TTC549 (cell line): ENCODE data around the gene CYTH4.

Experiments used
- FAIRE-seq: peaks from 2 replicates; lab custom pipeline; 2012; peaks lifted over from hg19 to GRCh38; lab: Jason Lieb, UNC

Gene CYTH4

GRCh38 chr22:37349043-37349814 is 66.9 kb downstream of the CYTH4 start:
- no peak for FAIRE-seq

DNA sequence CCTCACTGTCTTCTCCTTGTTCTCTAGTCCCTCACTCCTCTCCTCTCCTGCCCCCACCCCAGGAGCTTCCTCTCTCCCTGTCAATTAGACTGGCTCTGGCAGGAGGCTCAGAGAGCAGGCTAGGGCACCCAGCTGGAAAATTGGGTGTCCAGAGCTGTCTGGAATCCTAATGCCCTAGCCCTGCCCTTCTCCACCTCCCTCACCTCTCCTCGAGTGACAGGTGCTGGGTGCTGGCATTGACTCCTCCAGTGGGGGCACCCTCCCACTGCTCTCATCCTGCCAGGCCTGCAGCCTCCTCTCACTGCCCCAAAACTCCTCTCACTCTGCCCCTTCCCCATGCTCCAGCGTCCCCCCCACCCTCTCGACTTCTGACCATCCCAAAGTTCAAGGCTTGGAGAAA is 68.9 kb downstream of the CYTH4 start:
- FAIRE-seq: no peak

GRCh38 chr22:37352481-37352880 is 70.2 kb downstream of the CYTH4 start:
- FAIRE-seq: no peak

DNA sequence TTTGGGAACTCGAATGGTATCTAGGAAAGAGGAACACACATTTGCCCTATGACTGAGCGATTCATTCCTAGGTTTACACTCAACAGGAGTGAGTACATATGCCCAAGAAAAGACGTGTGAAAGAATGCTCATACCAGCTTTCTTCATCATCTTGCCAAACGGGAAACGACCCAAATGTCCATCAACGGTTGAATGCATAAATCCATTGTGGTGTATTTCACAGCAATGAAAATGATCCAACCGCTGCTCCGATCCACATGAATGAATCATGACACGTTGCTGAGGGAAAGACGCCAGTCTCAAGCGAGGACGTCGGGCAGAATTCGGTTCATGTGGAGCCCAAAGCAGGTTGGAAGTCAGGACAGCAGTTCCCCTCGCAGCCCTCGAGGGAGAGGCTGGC is 71.5 kb downstream of the CYTH4 start:
- no peak for FAIRE-seq

DNA sequence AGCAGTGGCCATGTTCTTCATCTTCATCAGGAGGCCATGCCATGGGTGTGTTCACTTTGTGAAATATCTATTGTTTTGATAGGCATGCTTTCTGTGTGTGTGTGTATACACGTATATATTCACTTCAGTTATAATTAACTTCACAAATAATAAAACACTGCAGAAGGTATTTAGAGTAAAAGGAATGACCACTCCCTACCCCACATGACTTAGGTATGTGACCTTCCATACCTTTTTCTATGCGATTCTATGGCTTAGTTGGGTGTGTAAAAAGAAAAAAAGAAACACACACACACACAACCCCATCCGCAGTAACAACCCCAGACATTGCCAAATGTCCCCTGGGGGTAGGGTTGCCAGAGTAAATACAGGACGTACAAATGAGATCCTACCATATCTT is 72.0 kb downstream of the CYTH4 start:
- FAIRE-seq: no peak

DNA sequence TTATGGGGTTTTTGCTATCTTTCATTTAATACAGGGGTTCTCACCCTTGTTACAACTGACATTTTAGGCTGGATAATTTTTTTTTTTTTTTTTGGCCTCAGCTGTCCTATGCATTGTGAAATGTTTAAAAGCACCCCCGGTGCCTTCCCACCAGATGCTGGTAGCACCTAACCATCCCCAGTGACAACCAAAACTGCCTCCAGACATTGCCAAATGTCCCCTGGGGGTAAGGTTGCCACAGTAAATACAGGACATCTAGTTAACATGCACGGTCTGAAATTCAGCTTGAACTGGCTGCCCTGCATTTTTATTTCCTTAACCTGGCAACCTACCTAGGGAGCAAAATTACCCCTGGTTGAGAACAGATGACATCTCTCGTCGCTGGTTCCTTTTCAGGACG is 72.4 kb downstream of the CYTH4 start:
- FAIRE-seq: no peak

DNA sequence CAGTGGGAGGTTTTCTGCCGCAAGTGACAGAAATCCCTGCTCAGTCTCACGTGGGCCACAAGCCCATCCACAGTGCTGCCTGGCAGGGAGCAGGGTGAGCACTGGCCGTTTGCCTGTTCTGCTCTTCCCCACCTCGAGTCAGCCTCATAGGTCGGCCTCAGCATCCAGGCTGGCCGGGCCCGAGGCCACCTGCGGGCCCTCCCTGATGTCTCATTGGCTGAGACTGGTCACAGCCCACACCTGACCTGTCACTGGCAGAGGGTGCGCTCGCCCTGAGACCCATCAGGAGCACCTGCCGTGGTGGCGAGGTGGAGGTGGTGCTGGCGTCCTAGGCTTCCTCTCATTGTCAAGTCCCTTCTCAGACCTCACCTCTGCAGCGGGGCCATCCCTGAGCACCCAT is 72.9 kb downstream of the CYTH4 start:
- no peak for FAIRE-seq

GRCh38 chr22:37356922-37357321 is 74.6 kb downstream of the CYTH4 start:
- FAIRE-seq: no peak

- FAIRE-seq: no peak
These were observed 75.3 kb downstream of the CYTH4 start for GRCh38 chr22:37357446-37358075.

DNA sequence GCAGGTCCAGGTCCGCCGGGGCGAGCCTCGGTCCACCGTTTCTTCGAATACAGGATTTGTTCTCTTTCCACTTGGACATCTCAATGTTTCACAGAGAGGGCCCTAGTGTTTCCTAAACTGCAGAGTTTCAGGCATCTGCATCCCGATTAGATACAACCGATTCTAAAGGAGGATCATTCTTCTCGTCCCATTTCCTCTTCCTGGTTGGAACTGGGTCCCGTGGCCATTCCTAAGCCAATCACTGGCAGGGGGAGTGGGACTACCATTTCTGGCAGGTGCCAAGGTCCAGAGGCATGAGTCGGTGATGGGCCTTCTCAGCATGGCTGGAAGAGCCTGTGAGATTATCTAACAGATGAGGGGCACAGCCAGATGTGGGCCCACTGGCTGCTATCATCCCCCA is 76.1 kb downstream of the CYTH4 start:
- FAIRE-seq: no peak

DNA sequence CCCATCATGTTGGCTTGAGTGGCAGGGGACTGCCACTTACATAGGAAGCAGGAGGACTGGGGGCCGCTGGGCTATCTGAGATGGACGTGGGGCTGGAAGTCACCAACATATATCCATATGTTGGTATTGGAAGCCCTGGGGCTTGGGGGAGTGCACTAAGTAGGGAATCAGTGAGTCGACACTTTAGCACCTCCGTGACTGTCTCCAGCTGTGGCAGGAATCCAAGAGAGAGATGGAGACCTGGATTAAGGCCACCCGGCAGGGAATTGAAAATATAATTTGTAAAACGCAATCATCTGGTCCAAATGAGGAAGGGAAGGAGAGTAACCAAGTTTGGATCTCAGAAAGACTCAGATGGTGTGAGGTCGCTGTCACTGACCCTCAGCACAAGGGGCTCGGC is 76.6 kb downstream of the CYTH4 start:
- FAIRE-seq: no peak

- no peak for FAIRE-seq
These were observed 80.3 kb downstream of the CYTH4 start for GRCh38 chr22:37362621-37363020.

- no peak for FAIRE-seq
These were observed 81.1 kb downstream of the CYTH4 start for GRCh38 chr22:37363261-37363992.
